GM06990 (cell line): ENCODE measurements around the gene GCKR.

ENCODE experiments used
- DNase-seq: peaks from one replicate; pipeline ENCODE4 v3.0.0-alpha.2; 2011; ENCODE audit not compliant: insufficient read length; ENCODE audit errors: extremely low read depth
- H3K27me3 ChIP-seq: replicated peaks from 2 replicates; pipeline ENCODE4 v1.6.0; 2011; ENCODE audit warnings: low read length; ENCODE audit not compliant: control insufficient read depth, insufficient read depth
- H3K36me3 ChIP-seq: 2 replicates; pipeline ENCODE4 v1.5.1; 2011; ENCODE audit warnings: low read length; ENCODE audit not compliant: control insufficient read depth, insufficient read depth
- H3K4me3 ChIP-seq: replicated peaks from 2 replicates; pipeline ENCODE4 v1.5.1; 2011; ENCODE audit warnings: low read depth, mild to moderate bottlenecking, control low read depth, low read length
- CTCF ChIP-seq: IDR thresholded peaks from 2 replicates; pipeline ENCODE4 v1.5.1; 2011; ENCODE audit warnings: low read length, control low read depth, mild to moderate bottlenecking, inconsistent platforms; ENCODE audit not compliant: insufficient read depth, poor library complexity, severe bottlenecking

GCKR gene

GRCh38 chr2:27561060-27561459 is 64.4 kb downstream of the GCKR start:
- no peak for DNase-seq
- no peaks in the 10 kb centered on the region for H3K27me3 ChIP-seq
- TF ChIP-seq CTCF: no peak
- H3K4me3 ChIP-seq: no peak overlapping the region
- H3K36me3 ChIP-seq: no peaks in the 10 kb centered on the region

GRCh38 chr2:27566628-27567027 is 70.0 kb downstream of the GCKR start:
- no peak for TF ChIP-seq CTCF
- no peaks in the 10 kb centered on the region for H3K27me3 ChIP-seq
- no peak for DNase-seq
- no peak overlapping the region for H3K4me3 ChIP-seq
- H3K36me3 ChIP-seq: no peaks in the 10 kb centered on the region

- DNase-seq: no peak
- no peak overlapping the region for H3K4me3 ChIP-seq
- no peaks in the 10 kb centered on the region for H3K36me3 ChIP-seq
- no peaks in the 10 kb centered on the region for H3K27me3 ChIP-seq
- TF ChIP-seq CTCF: no peak
These were observed 72.8 kb downstream of the GCKR start for GRCh38 chr2:27569398-27569797.

GRCh38 chr2:27571197-27571596 is 74.6 kb downstream of the GCKR start:
- no peak for TF ChIP-seq CTCF
- DNase-seq: no peak

GRCh38 chr2:27571681-27572080 is 75.0 kb downstream of the GCKR start:
- no peak overlapping the region for H3K4me3 ChIP-seq
- DNase-seq: no peak
- H3K36me3 ChIP-seq: no peaks in the 10 kb centered on the region
- H3K27me3 ChIP-seq: no peaks in the 10 kb centered on the region
- TF ChIP-seq CTCF: no peak

More at GRCh38 chr2:27571197-27571596, 74.6 kb downstream of the GCKR start:
- Histone ChIP-seq H3K27me3 (no peaks in the 10 kb centered on the region), H3K36me3 (no peaks in the 10 kb centered on the region), H3K4me3 (no peak overlapping the region)

GRCh38 chr2:27572439-27572838 is 75.8 kb downstream of the GCKR start:
- Histone ChIP-seq H3K36me3 (no peaks in the 10 kb centered on the region), H3K4me3 (no peak overlapping the region), H3K27me3 (no peaks in the 10 kb centered on the region)
- no peak for TF ChIP-seq CTCF
- DNase-seq: no peak
